Breast epithelium (tissue), 4 donors: ENCODE data around the gene SEC14L1. TPM values are rescaled to one million over a fixed set of nuclear protein-coding genes. Genes with fewer than 3 reads are reported as not detected.

Experiments used
- DNase-seq, 2 donors: peaks; one replicate each; pipeline ENCODE4 v3.0.0-alpha.2; 2019; ENCODE audit warnings: low spot score in 2 of 2
- H3K27ac ChIP-seq, 2 donors: fragments of 200-600 bp; sonication (generic) in 1 of 2; one replicate each; pipeline ENCODE4 v1.5.1; 2016 to 2019; ENCODE audit warnings: mild to moderate bottlenecking in 1 of 2
- H3K27me3 ChIP-seq, 2 donors: fragments of 200-600 bp; sonication (generic) in 1 of 2; one replicate each; pipeline versions ENCODE4 v1.5.1 to v1.6.0; 2017 to 2019; ENCODE audit warnings: control low read depth in 1 of 2, mild to moderate bottlenecking in 1 of 2
- H3K36me3 ChIP-seq: fragments of 200-600 bp; one replicate; pipeline ENCODE4 v1.5.1; 2019
- H3K4me1 ChIP-seq, 2 donors: fragments of 200-600 bp; sonication (generic); one replicate each; pipeline ENCODE4 v1.5.1; 2016 to 2019; ENCODE audit warnings: control low read depth in 1 of 2
- H3K4me3 ChIP-seq, 3 donors: fragments of 200-600 bp; sonication (generic); 1 replicate in 2 of 3; 2 replicates in 1 of 3; pipeline ENCODE4 v1.5.1; 2016 to 2019; ENCODE audit warnings: mild to moderate bottlenecking in 3 of 3, moderate library complexity in 2 of 3
- H3K9me3 ChIP-seq, 2 donors: fragments of 200-600 bp; sonication (generic) in 1 of 2; one replicate each; pipeline ENCODE4 v1.5.1; 2016 to 2019; ENCODE audit warnings: control low read depth in 1 of 2
- CTCF ChIP-seq, 3 donors: fragments of 450-650 bp; IDR thresholded peaks; one replicate each; pipeline ENCODE4 v1.5.1; 2016 to 2017; ENCODE audit warnings: antibody characterized with exemption in 3 of 3, mild to moderate bottlenecking in 3 of 3, moderate library complexity in 3 of 3
- POLR2A ChIP-seq: fragments of 450-650 bp; IDR thresholded peaks from one replicate; pipeline ENCODE4 v1.6.1; 2016; ENCODE audit warnings: antibody characterized with exemption, mild to moderate bottlenecking, moderate library complexity
- POLR2AphosphoS5 ChIP-seq, 3 donors: sonication (generic); formaldehyde crosslinking; IDR thresholded peaks; one replicate each; pipeline ENCODE4 v1.6.1; 2017; ENCODE audit warnings: antibody characterized with exemption in 3 of 3
- intact Hi-C: fragments of 100-400 bp; cut with DNase I; formaldehyde crosslinking; loops from one replicate; pipeline ENCODE4 v1.15.1; 2023; ENCODE audit warnings: low total_unique reads
- total RNA-seq, 3 donors: library from RNA; depleted of rRNA; stranded (reverse); fragments of >200 nt; gene quantifications; one replicate each; pipeline ENCODE4 v1.1.0, GENCODE V29; 2016

The SEC14L1 gene
- total RNA-seq, 3 donors from 2014 or later = 52.2 to 106 (median 59.6) TPM

GRCh38 chr17:77167472-77168306, 26.9 kb downstream of the SEC14L1 start:
- H3K4me3 ChIP-seq = no peak overlapping the region
- H3K4me1 ChIP-seq = peaks cover 0 to 3% of the 10 kb centered on the region in 2 donors
- intact Hi-C loops = no loop called here
- no peak overlapping the region for H3K27ac ChIP-seq
- DNase-seq = no peak
- TF ChIP-seq POLR2AphosphoS5 (IDR thresholded peaks at IDR 0.05) (no peak), POLR2A (no peak), CTCF (IDR thresholded peaks at IDR 0.05) (no peak)
- no peaks in the 10 kb centered on the region for H3K27me3 ChIP-seq
- H3K36me3 ChIP-seq = no peaks in the 10 kb centered on the region
- H3K9me3 ChIP-seq = peaks cover 12 to 15% of the 10 kb centered on the region in 2 donors

DNA sequence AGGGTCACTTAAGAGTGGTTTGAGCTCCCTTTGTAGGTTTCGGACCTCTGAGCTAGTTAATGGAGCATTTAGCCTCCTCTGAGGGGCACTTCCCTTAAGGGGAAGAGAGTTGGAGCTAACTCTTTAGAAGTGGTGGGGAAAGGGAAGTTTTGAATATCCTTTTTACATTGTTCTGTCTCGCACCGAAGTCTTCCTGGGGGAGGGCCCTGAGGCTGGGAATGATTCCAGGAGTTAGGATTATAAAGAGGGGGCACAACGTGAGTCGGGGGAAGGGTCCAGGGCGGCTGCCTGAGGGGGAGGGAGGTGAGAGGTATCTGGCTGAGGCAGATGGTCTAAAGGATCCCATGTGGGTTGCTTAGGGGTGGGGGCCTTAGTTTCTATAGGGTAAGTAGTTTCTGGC, 32.3 kb downstream of the SEC14L1 start:
- Histone ChIP-seq H3K4me1 (no peaks in the 10 kb centered on the region), H3K27me3 (no peaks in the 10 kb centered on the region), H3K27ac (no peak overlapping the region), H3K9me3 (peaks cover 16 to 30% of the 10 kb centered on the region in 2 donors), H3K36me3 (no peaks in the 10 kb centered on the region), H3K4me3 (no peak overlapping the region)
- no peak for TF ChIP-seq POLR2AphosphoS5 (IDR thresholded peaks at IDR 0.05)
- DNase-seq = no peak
- intact Hi-C loops = loop anchor here (5.0 kb wide), 1 partner anchor 791 kb away; the partner anchor contains the start of gene SPHK1

DNA sequence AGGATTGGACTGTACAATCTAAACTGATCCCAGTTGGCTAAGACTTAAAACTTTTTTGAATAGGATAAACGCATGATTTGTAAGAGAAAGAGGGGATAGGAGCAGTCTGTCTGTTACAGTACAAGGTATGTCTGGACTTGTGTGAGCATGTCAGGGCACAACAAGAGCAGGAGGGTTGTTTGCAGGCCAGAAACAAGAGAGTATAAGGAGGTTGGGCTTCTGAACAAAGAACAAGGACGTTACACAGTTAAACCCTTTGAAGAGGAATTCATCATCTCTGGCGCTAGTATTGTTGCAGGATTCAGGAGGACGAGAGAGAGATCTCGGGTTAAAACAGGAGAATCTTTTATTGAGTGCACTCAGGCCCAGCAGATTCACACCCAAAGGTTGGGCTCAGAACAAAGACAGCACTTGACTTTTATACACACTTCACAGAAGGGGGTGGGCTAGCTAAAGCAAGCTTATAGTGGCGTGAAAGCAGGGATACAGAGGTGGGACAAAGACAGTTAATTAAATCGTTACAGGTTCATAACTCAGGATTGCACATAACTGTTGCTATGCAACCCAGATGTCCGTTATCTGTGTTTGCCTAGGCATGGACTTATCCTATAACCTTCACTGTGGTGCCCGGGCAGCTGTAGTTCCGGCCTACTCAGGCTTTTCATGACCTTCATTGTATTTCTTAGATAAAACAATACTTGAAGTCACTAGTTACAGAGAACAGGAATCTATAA, 34.3 kb downstream of the SEC14L1 start:
- no peaks in the 10 kb centered on the region for H3K36me3 ChIP-seq
- intact Hi-C loops = loop anchor here (5.0 kb wide), 1 partner anchor 793 kb away; the partner anchor contains the start of gene SPHK1
- H3K4me1 ChIP-seq = no peaks in the 10 kb centered on the region
- no peaks in the 10 kb centered on the region for H3K27me3 ChIP-seq
- H3K4me3 ChIP-seq = no peak overlapping the region
- H3K27ac ChIP-seq = no peak overlapping the region
- H3K9me3 ChIP-seq = peaks cover 15 to 25% of the 10 kb centered on the region in 2 donors
- TF ChIP-seq POLR2A (no peak), POLR2AphosphoS5 (IDR thresholded peaks at IDR 0.05) (no peak), CTCF (IDR thresholded peaks at IDR 0.05) (no peak)
- DNase-seq = no peak

DNA sequence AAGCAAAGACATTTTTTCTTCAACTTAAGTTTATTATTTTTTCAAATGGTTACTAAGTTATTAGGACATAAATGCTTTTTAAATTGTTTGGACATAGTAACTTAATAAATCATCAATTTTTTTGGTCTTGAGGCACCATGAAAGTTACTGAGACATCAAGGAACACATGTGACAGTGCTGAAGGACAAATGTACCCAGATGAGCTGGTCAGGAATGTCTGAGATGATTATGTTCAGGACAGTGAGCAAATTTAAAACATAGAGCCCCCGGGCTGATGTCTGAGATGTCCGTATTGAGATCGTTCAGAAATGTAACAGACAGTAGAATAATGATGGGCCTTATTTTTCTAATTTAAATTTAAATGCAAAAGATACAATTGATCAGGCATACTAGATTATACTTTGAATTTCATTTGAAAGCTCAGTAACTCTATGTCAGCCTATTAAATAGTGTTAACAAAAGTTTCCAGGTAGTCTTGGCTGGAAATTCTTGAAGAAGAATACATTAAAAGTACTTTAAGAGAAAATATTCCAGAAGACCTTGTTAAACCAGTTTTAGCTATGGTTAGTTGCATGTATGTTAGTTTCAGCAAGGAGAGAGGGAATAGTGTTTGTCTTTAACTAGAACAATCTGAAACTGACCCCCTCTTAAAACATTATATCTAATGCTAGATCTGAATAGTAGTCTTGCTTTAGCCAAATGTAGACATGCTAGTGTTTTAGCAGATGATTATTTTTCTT, 36.4 kb downstream of the SEC14L1 start:
- Histone ChIP-seq H3K27me3 (no peaks in the 10 kb centered on the region), H3K4me1 (no peaks in the 10 kb centered on the region), H3K36me3 (no peaks in the 10 kb centered on the region), H3K27ac (no peak overlapping the region), H3K4me3 (no peak overlapping the region), H3K9me3 (peaks cover 15 to 25% of the 10 kb centered on the region in 2 donors)
- no peak for DNase-seq
- TF ChIP-seq POLR2A = no peak
- no peak for TF ChIP-seq POLR2AphosphoS5 (IDR thresholded peaks at IDR 0.05)
- TF ChIP-seq CTCF (IDR thresholded peaks at IDR 0.05) = no peak
- intact Hi-C loops = no loop called here

DNA sequence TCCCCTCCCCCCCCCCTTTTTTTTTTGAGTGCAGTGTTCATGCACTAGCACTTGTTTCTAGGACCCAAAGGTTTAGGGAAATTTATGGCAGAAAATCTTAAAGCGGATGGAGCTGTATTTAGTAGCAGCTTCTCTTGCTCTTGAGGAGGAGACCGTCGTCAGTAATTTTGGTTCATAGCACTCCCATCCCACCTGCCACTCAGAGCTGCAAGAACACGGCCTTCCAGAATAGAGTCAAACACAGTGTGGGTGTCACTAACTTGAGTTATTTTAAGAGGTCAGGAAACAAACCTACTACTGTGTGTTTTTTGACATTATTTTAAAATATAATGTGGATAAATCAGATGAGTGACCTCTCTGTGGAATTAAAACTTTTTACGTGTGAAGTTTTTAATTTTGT, 37.3 kb downstream of the SEC14L1 start:
- Histone ChIP-seq H3K4me1 (no peaks in the 10 kb centered on the region), H3K4me3 (no peak overlapping the region), H3K27ac (no peak overlapping the region), H3K27me3 (no peaks in the 10 kb centered on the region), H3K36me3 (no peaks in the 10 kb centered on the region), H3K9me3 (peaks cover 15 to 25% of the 10 kb centered on the region in 2 donors)
- no peak for DNase-seq
- TF ChIP-seq POLR2AphosphoS5 (IDR thresholded peaks at IDR 0.05) = no peak
- no peak for TF ChIP-seq CTCF (IDR thresholded peaks at IDR 0.05)
- no peak for TF ChIP-seq POLR2A
- intact Hi-C loops = no loop called here
